Neural cell (in vitro differentiated cells): ENCODE results near the gene NDFIP2. TPM values are rescaled to one million over a fixed set of nuclear protein-coding genes. Genes with fewer than 3 reads are reported as not detected.

Source experiments
- H2AFZ ChIP-seq: fragments of 200-600, 300-800 bp; sonication (generic), shearing (Covaris generic); 2 replicates; pipeline ENCODE4 v1.6.0; 2014; ENCODE audit warnings: low read depth, mild to moderate bottlenecking, antibody characterized with exemption, low read length, moderate library complexity
- H3F3A ChIP-seq: fragments of 200-600 bp; shearing (Covaris generic); 2 replicates; pipeline ENCODE4 v1.6.1; 2016; ENCODE audit warnings: mild to moderate bottlenecking, moderate library complexity, mixed read lengths, antibody characterized with exemption, low read length; ENCODE audit not compliant: insufficient read depth, poor library complexity, severe bottlenecking
- H3K27ac ChIP-seq: fragments of 200-600, 300-800 bp; sonication (generic), shearing (Covaris generic); 2 replicates; pipeline ENCODE4 v1.5.1; 2014; ENCODE audit warnings: mild to moderate bottlenecking, low read length, moderate library complexity
- H3K27me3 ChIP-seq: fragments of 300-800, 200-600 bp; sonication (generic), shearing (Covaris generic); 2 replicates; pipeline ENCODE4 v1.6.0; 2014; ENCODE audit warnings: mild to moderate bottlenecking, low read depth, low read length, moderate library complexity; ENCODE audit not compliant: insufficient read depth
- H3K36me3 ChIP-seq: fragments of 300-800, 200-600 bp; sonication (generic), shearing (Covaris generic); 2 replicates; pipeline ENCODE4 v1.5.1; 2014; ENCODE audit warnings: mild to moderate bottlenecking, antibody characterized with exemption, low read length, moderate library complexity; ENCODE audit not compliant: insufficient read depth
- H3K4me2 ChIP-seq: fragments of 300-800, 200-600 bp; sonication (generic), shearing (Covaris generic); 2 replicates; pipeline ENCODE4 v1.6.0; 2014; ENCODE audit warnings: mild to moderate bottlenecking, low read length
- H3K4me3 ChIP-seq: fragments of 300-800, 200-600 bp; sonication (generic), shearing (Covaris generic); 2 replicates; pipeline ENCODE4 v1.5.1; 2014; ENCODE audit warnings: mild to moderate bottlenecking, low read length, moderate library complexity
- H3K79me2 ChIP-seq: fragments of 200-600 bp; shearing (Covaris generic); replicated peaks from 2 replicates; pipeline ENCODE4 v1.6.0; 2014; ENCODE audit warnings: mild to moderate bottlenecking, low read length, moderate library complexity; ENCODE audit not compliant: insufficient read depth
- H3K9ac ChIP-seq: fragments of 300-800, 200-600 bp; sonication (generic), shearing (Covaris generic); 2 replicates; pipeline ENCODE4 v1.6.1; 2016; ENCODE audit warnings: mild to moderate bottlenecking, low read length, mixed read lengths
- H3K9me2 ChIP-seq: fragments of 200-600 bp; shearing (Covaris generic); 2 replicates; pipeline ENCODE4 v1.6.1; 2016; ENCODE audit warnings: mild to moderate bottlenecking, low read length, mixed read lengths; ENCODE audit not compliant: insufficient read depth
- H3K9me3 ChIP-seq: fragments of 200-600, 300-800 bp; sonication (generic), shearing (Covaris generic); 2 replicates; pipeline ENCODE4 v1.6.1; 2016; ENCODE audit warnings: mild to moderate bottlenecking, mixed run types, low read length, moderate library complexity, mixed read lengths
- H4K20me1 ChIP-seq: fragments of 200-600 bp; shearing (Covaris generic); 2 replicates; pipeline ENCODE4 v1.6.1; 2016; ENCODE audit warnings: mild to moderate bottlenecking, mixed run types; ENCODE audit not compliant: insufficient read depth
- EP300 ChIP-seq: fragments of 450-650 bp; conservative IDR thresholded peaks from 2 replicates; pipeline ENCODE4 v1.6.1; 2014; ENCODE audit warnings: antibody characterized with exemption, mild to moderate bottlenecking, moderate library complexity; ENCODE audit not compliant: poor library complexity, severe bottlenecking
- EZH2 ChIP-seq: fragments of 200-600, 300-800 bp; shearing (Covaris generic), sonication (generic); IDR thresholded peaks from 2 replicates; pipeline ENCODE4 v1.6.1; 2014; ENCODE audit warnings: antibody characterized with exemption, low read length, borderline replicate concordance, mild to moderate bottlenecking; ENCODE audit not compliant: insufficient read depth, poor library complexity, severe bottlenecking
- MXI1 ChIP-seq: fragments of 450-650 bp; conservative IDR thresholded peaks from 2 replicates; pipeline ENCODE4 v1.6.1; 2014; ENCODE audit warnings: antibody characterized with exemption, mild to moderate bottlenecking; ENCODE audit not compliant: poor library complexity, severe bottlenecking
- POLR2AphosphoS5 ChIP-seq: IDR thresholded peaks from 2 replicates; pipeline ENCODE4 v1.6.1; 2012
- RAD21 ChIP-seq: fragments of 450-650 bp; conservative IDR thresholded peaks from 2 replicates; pipeline ENCODE4 v1.6.1; 2014; ENCODE audit warnings: antibody characterized with exemption, mild to moderate bottlenecking, moderate library complexity
- SMC3 ChIP-seq: fragments of 450-650 bp; conservative IDR thresholded peaks from 2 replicates; pipeline ENCODE4 v1.6.1; 2014; ENCODE audit warnings: antibody characterized with exemption, mild to moderate bottlenecking, moderate library complexity; ENCODE audit not compliant: poor library complexity
- TAF1 ChIP-seq: IDR thresholded peaks from 2 replicates; pipeline ENCODE4 v1.6.1; 2012; ENCODE audit warnings: low read depth
- polyA plus RNA-seq: library from polyadenylated mRNA; depleted of rRNA; stranded (reverse); fragments of >200 nt; gene quantifications from 2 replicates; pipeline ENCODE4 v1.2.3, GENCODE V29; 2014
- TF ChIP-seq, protein P1 (sequence below): fragments of 450-650 bp; IDR thresholded peaks from 2 replicates; pipeline ENCODE4 v1.5.1; 2014; ENCODE audit warnings: antibody characterized with exemption, mild to moderate bottlenecking, moderate library complexity; ENCODE audit not compliant: poor library complexity, severe bottlenecking
- TF ChIP-seq, protein P2 (sequence below): IDR thresholded peaks from 2 replicates; pipeline ENCODE4 v1.6.1; 2012; ENCODE audit warnings: borderline replicate concordance

NDFIP2 gene
- polyA plus RNA-seq, 1 donor from 2014 or later: 41.2 TPM

DNA sequence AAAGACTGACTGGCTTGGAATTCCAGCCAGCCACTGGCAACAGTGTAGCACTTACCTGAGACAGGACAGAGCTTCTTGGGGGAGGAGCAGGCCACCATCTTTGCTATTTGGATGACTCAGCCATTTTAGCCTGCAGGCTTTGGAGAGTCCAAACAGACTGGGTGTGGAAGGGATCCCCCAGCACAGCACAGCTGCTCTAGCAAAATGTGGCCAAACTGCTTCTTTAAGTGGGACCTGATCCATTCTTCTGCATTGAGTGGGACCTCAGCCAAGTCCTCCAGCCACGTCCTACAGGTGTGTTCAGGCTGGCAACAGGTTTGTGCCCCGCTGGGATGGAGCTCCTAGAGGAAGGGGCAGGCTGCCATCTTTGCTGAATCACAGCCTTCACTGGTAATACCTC, 80.0 kb downstream of the NDFIP2 start:
- H3K27ac ChIP-seq: no peak overlapping the region
- no peaks in the 10 kb centered on the region for H3F3A ChIP-seq
- H2AFZ ChIP-seq: no peak overlapping the region
- no peak overlapping the region for H3K4me2 ChIP-seq
- H3K4me3 ChIP-seq: no peak overlapping the region
- no peaks in the 10 kb centered on the region for H4K20me1 ChIP-seq
- H3K9ac ChIP-seq: no peak overlapping the region
- H3K79me2 ChIP-seq: no peaks in the 10 kb centered on the region
- H3K36me3 ChIP-seq: no peaks in the 10 kb centered on the region
- H3K9me2 ChIP-seq: no peaks in the 10 kb centered on the region
- TF ChIP-seq TAF1: no peak
- peaks cover 6% of the 10 kb centered on the region for H3K9me3 ChIP-seq
- H3K27me3 ChIP-seq: no peaks in the 10 kb centered on the region

DNA sequence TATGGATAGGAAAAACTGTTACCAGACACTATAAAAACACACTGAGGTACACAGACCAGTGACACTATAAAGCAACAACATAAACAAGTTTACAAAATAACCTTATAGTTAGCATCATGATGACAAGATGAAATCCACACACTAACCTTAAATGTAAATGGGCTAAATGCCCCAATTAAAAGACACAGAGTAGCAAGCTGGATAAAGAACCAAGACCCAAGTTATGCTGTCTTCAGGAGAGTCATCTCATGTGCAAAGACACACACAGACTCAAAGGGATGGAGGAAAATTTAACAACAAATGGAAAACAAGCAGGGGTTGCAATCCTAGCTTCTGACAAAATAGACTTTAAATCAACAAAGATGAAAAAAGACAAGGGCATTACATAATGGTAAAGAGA, 81.6 kb downstream of the NDFIP2 start:
- H3K4me3 ChIP-seq: no peak overlapping the region
- peaks cover 6% of the 10 kb centered on the region for H3K9me3 ChIP-seq
- H3F3A ChIP-seq: no peaks in the 10 kb centered on the region
- no peak overlapping the region for H3K9ac ChIP-seq
- H3K36me3 ChIP-seq: no peaks in the 10 kb centered on the region
- H3K27ac ChIP-seq: no peak overlapping the region
- H3K27me3 ChIP-seq: no peaks in the 10 kb centered on the region
- no peak overlapping the region for H3K4me2 ChIP-seq
- TF ChIP-seq, protein P1, sequence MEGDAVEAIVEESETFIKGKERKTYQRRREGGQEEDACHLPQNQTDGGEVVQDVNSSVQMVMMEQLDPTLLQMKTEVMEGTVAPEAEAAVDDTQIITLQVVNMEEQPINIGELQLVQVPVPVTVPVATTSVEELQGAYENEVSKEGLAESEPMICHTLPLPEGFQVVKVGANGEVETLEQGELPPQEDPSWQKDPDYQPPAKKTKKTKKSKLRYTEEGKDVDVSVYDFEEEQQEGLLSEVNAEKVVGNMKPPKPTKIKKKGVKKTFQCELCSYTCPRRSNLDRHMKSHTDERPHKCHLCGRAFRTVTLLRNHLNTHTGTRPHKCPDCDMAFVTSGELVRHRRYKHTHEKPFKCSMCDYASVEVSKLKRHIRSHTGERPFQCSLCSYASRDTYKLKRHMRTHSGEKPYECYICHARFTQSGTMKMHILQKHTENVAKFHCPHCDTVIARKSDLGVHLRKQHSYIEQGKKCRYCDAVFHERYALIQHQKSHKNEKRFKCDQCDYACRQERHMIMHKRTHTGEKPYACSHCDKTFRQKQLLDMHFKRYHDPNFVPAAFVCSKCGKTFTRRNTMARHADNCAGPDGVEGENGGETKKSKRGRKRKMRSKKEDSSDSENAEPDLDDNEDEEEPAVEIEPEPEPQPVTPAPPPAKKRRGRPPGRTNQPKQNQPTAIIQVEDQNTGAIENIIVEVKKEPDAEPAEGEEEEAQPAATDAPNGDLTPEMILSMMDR: no peak
- TF ChIP-seq EZH2 (no peak), RAD21 (no peak), EP300 (no peak), SMC3 (no peak), MXI1 (no peak), POLR2AphosphoS5 (no peak), TAF1 (no peak)
- TF ChIP-seq, protein P2, sequence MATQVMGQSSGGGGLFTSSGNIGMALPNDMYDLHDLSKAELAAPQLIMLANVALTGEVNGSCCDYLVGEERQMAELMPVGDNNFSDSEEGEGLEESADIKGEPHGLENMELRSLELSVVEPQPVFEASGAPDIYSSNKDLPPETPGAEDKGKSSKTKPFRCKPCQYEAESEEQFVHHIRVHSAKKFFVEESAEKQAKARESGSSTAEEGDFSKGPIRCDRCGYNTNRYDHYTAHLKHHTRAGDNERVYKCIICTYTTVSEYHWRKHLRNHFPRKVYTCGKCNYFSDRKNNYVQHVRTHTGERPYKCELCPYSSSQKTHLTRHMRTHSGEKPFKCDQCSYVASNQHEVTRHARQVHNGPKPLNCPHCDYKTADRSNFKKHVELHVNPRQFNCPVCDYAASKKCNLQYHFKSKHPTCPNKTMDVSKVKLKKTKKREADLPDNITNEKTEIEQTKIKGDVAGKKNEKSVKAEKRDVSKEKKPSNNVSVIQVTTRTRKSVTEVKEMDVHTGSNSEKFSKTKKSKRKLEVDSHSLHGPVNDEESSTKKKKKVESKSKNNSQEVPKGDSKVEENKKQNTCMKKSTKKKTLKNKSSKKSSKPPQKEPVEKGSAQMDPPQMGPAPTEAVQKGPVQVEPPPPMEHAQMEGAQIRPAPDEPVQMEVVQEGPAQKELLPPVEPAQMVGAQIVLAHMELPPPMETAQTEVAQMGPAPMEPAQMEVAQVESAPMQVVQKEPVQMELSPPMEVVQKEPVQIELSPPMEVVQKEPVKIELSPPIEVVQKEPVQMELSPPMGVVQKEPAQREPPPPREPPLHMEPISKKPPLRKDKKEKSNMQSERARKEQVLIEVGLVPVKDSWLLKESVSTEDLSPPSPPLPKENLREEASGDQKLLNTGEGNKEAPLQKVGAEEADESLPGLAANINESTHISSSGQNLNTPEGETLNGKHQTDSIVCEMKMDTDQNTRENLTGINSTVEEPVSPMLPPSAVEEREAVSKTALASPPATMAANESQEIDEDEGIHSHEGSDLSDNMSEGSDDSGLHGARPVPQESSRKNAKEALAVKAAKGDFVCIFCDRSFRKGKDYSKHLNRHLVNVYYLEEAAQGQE: no peak
- H3K9me2 ChIP-seq: no peaks in the 10 kb centered on the region
- no peak overlapping the region for H2AFZ ChIP-seq
- H3K79me2 ChIP-seq: no peaks in the 10 kb centered on the region
- no peaks in the 10 kb centered on the region for H4K20me1 ChIP-seq

DNA sequence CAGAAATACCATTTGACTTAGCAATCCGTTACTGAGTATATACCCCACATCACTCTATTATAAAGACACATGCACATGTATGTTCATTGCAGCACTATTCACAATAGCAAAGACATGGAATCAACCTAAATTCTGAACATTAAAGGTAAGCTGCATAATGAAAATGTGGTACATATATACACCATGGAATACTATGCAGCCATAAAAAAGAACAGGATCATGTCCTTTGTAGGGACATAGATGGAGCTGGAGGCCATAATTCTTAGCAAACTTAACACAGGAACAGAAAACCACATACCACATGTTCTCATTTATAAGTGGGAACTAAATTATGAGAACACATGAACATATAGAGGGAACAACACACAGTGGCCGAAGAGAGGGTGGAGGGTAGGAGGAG, 85.2 kb downstream of the NDFIP2 start:
- H2AFZ ChIP-seq: no peak overlapping the region
- TF ChIP-seq TAF1 (no peak), SMC3 (no peak)
- H3K9me3 ChIP-seq: peaks cover 6% of the 10 kb centered on the region
- no peaks in the 10 kb centered on the region for H3K79me2 ChIP-seq
- H3K9me2 ChIP-seq: no peaks in the 10 kb centered on the region
- no peaks in the 10 kb centered on the region for H3F3A ChIP-seq
- H3K36me3 ChIP-seq: no peaks in the 10 kb centered on the region
- H3K27me3 ChIP-seq: no peaks in the 10 kb centered on the region
- H3K27ac ChIP-seq: no peak overlapping the region
- H3K4me2 ChIP-seq: no peak overlapping the region
- no peaks in the 10 kb centered on the region for H4K20me1 ChIP-seq
- H3K9ac ChIP-seq: no peak overlapping the region
- no peak overlapping the region for H3K4me3 ChIP-seq
